IgD-negative memory B cell (primary cell): ENCODE results near the gene CLDN34. TPM values are rescaled to one million over a fixed set of nuclear protein-coding genes. Genes with fewer than 3 reads are reported as not detected.
A peak's percentile ranks its signal among the peaks of the same experiment; 100 is the strongest.

Experiments
- H3K27ac Mint-ChIP-seq, 3 donors: one replicate each; pipeline ENCODE4 v1.8.0; 2020 to 2022; ENCODE audit warnings: mild to moderate bottlenecking in 3 of 3, mixed read lengths in 3 of 3, moderate library complexity in 1 of 3
- H3K27me3 Mint-ChIP-seq: one replicate; pipeline ENCODE4 v1.8.0; 2021; ENCODE audit warnings: mixed read lengths
- H3K36me3 Mint-ChIP-seq: one replicate; pipeline ENCODE4 v1.8.0; 2020; ENCODE audit warnings: mild to moderate bottlenecking, mixed read lengths
- H3K4me1 Mint-ChIP-seq, 3 donors: one replicate each; pipeline ENCODE4 v1.8.0; 2020 to 2022; ENCODE audit warnings: mixed read lengths in 3 of 3, mild to moderate bottlenecking in 1 of 3
- H3K4me3 Mint-ChIP-seq, 4 donors: one replicate each; pipeline ENCODE4 v1.8.0; 2020 to 2022; ENCODE audit warnings: mild to moderate bottlenecking in 4 of 4, mixed read lengths in 4 of 4, moderate library complexity in 3 of 4
- H3K9me3 Mint-ChIP-seq, 3 donors: one replicate each; pipeline ENCODE4 v1.8.0; 2020 to 2021; ENCODE audit warnings: mixed read lengths in 3 of 3, mild to moderate bottlenecking in 1 of 3
- polyA plus RNA-seq: library from polyadenylated mRNA; unstranded; fragments of 300-500 nt; fragmentation: Illumina TruSeq; gene quantifications from one replicate; pipeline ENCODE4 v1.2.3, GENCODE V29; 2021

CLDN34 gene, protein sequence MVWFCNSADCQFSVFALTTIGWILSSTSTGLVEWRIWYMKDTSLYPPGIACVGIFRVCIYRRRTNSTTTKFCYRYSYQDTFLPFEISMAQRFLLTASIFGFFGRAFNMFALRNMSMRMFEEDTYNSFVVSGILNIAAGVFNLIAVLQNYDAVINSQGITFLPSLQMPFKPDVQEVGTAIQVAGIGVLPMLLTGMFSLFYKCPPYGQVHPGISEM
- polyA plus RNA-seq: not detected

DNA sequence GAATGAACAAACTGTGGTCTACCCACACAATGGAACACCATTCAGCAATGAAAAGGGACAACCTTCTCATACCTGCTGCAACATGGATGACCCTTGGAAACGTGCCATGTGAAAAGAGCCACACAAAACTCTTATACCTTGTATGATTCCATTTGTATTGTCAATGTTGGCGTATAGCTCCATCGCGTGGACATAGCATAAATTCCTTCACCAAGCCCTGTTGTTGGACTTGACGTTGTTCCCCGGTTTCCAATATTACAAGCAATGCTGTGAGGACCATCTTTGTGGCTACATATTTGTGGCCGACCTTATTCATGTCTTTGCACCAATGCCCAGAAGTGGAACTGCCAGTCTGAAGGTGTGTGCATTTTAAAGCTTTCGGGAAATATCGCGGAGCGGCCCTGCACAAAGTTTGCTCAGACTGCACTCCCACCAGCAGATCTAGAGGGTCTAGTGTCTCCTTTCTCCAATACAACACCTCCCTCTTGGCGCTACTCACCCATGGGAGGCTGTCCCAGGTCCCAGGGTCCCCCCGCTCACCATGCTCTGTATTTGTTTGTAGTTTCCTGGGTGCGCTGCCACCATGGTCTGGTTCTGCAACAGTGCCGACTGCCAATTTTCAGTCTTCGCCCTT lies at the start of gene CLDN34:
Gene CLDN34, plus strand, starts transcription at position 584 of the 634 bp plus-strand sequence. Its CDS starts 0 bp downstream, at position 584.
- Mint-ChIP-seq H3K9me3 (peaks cover 0 to 2% (median 0%) of the 10 kb centered on the region in 3 donors), H3K27ac (no peak within 1 kb of the TSS)

DNA sequence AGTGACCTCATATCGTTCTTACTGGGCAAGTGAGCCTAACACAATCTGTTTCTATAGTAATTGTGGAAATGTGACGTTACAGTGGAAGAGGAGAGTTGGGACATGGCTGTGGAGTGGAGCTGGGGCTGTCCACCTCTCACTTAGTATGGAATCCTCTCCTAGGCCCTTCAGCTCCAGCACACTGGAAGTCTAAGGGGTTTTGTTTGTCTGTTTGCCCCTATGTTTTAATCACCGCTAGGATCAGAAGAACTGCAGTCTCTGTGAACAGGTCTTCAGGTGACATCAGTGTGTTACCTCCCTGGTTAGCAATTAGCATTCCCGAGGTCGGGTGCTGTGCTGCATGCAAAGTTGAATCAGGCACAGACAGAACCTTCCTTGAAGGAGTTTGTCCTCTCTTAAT lies 49.3 kb upstream of the CLDN34 start:
- no peaks in the 10 kb centered on the region for H3K36me3 Mint-ChIP-seq
- H3K27me3 Mint-ChIP-seq: no peaks in the 10 kb centered on the region
- H3K4me1 Mint-ChIP-seq: no peaks in the 10 kb centered on the region
- H3K27ac Mint-ChIP-seq: no peak overlapping the region
- peaks cover 0 to 3% (median 1%) of the 10 kb centered on the region in 3 donors for H3K9me3 Mint-ChIP-seq
- no peak overlapping the region for H3K4me3 Mint-ChIP-seq

More for the DNA sequence above, at the start of gene CLDN34:
- no peaks in the 10 kb centered on the region for H3K4me1 Mint-ChIP-seq
- no peak within 1 kb of the TSS for H3K4me3 Mint-ChIP-seq
- no peaks in the 10 kb centered on the region for H3K36me3 Mint-ChIP-seq
- H3K27me3 Mint-ChIP-seq: peaks cover 3% of the 10 kb centered on the region

DNA sequence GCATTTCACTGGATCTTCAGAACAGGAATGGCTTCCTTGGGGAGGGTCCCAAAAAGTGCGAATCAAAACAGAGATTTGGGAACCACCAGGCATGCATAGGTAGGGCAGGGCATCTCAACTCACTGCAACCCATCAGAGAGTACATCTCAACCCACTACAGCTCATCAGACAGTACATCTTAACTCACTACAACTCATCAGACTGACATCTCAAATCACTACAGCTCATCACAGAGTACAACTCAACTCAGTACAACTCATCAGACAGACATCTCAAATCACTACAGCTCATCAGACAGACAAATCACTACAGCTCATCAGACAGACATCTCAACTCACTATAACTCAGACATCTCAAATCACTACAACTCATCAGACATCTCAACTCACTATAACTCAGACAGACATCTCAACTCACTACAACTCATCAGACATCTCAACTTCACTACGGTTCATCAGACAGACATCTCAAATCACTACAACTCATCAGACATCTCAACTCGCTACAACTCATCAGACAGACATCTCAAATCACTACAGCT lies 47.5 kb upstream of the CLDN34 start:
- Mint-ChIP-seq H3K4me3 (no peak overlapping the region), H3K36me3 (no peaks in the 10 kb centered on the region), H3K27me3 (no peaks in the 10 kb centered on the region), H3K4me1 (no peaks in the 10 kb centered on the region), H3K27ac (no peak overlapping the region), H3K9me3 (peaks cover 0 to 3% (median 1%) of the 10 kb centered on the region in 3 donors)

DNA sequence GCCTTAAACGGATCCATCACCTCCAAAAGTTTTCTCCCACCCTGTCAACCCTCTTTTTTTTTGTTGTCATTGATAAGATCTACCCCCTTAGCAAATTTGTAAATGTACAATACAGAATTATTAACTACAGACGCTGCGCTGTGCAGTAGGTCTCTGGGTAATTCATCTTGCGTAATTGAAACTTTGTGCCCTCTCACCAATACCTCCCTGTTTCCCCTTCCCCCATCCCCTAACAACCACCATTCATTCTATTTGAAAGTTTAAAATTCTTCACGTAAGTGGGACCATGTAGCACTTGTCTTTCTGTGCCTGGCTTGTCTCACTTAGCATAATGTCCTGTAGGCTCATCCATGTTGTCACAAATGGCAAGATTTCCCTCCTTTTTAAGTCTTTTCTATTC lies 45.8 kb upstream of the CLDN34 start:
- H3K27ac Mint-ChIP-seq: no peak overlapping the region
- peaks cover 1% of the 10 kb centered on the region for H3K27me3 Mint-ChIP-seq
- no peak overlapping the region for H3K4me3 Mint-ChIP-seq
- peaks cover 0 to 3% (median 1%) of the 10 kb centered on the region in 3 donors for H3K9me3 Mint-ChIP-seq
- H3K4me1 Mint-ChIP-seq: no peaks in the 10 kb centered on the region
- H3K36me3 Mint-ChIP-seq: no peaks in the 10 kb centered on the region

DNA sequence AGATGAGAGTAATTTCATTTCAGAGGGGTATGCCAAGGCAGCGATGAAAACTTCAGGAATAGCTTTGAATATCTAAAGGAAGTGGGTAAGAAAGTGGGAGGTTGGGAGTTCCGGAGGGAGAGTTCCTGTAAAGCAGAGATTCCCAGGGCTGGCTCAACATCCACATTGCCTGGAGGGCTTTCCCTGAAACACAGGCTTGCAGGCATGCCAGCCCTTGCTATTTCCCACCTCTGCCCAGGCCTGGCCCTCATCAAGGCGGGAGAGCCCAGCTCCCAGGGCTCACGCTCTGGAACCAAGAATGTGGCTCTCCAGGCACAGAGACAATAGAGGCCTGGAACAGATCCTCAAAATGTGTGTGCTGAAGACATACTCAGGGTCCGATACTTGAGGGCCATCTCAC lies 43.8 kb upstream of the CLDN34 start:
- Mint-ChIP-seq H3K36me3 (no peaks in the 10 kb centered on the region), H3K4me1 (no peaks in the 10 kb centered on the region), H3K27ac (no peak overlapping the region), H3K4me3 (no peak overlapping the region), H3K9me3 (peaks cover 0 to 3% (median 1%) of the 10 kb centered on the region in 3 donors), H3K27me3 (peaks cover 4% of the 10 kb centered on the region)

DNA sequence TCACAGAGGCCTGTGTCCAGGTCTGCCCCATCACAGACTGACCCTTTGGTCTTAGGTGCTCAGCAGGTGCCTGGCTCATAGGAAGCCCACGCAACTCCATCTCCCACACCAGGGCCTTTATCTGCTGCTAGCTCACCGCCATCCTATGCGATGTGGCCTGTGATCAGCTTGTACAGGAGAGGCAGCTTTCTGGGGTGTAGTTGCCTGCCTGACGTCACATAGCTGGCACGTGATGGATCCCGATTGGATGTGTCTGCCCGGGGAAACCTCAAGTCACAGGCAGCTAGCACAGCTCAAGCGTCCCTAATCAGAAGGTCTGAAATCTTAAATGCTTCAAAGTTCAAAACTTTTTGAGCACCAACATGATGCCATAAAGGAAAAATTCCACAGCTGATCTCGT lies 41.2 kb upstream of the CLDN34 start:
- peaks cover 4% of the 10 kb centered on the region for H3K27me3 Mint-ChIP-seq
- H3K36me3 Mint-ChIP-seq: no peaks in the 10 kb centered on the region
- H3K27ac Mint-ChIP-seq: peak overlapping the region in 1 of 3 donors; percentile 28
- no peaks in the 10 kb centered on the region for H3K4me1 Mint-ChIP-seq
- H3K9me3 Mint-ChIP-seq: peaks cover 0 to 6% (median 1%) of the 10 kb centered on the region in 3 donors
- H3K4me3 Mint-ChIP-seq: no peak overlapping the region

DNA sequence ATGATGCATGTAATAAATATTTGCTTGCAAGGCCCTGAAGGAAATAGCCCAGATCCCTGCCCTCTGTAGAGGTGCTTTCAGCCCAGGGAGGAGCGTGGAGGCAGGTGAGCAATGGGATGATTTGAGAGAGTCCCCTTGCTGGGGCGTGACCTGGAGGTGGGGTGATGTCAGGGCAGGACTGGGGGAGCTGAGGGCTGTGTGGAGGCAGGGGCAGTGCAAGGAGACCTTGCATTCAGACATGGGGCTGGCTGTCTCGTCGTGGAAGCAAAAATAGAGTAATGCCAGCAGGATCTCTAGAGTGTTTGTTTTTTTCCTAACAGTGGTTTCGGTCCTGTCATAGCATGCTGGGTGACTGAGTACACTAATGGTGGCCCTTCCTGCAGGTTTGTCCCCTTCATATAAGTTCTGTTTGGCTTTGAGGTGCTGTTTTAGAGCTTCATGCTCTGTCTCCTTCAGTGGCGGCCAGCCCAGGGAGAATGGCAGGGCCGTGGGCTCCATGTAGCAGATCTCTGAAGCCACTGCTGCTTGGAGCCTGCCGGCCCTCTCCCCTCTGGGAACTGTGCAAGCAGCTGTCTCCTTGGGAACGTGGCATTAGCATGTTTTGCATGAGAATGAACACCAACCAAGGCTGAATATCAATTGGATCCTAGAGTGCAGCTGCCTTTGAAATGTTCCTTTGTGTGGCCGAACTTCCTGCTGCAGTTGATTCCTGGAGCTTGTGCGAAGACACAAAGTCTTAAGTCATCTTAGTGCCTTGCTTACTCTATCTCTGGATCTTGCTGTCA lies 39.3 kb upstream of the CLDN34 start:
- Mint-ChIP-seq H3K27me3 (peaks cover 4% of the 10 kb centered on the region), H3K36me3 (no peaks in the 10 kb centered on the region), H3K4me3 (no peak overlapping the region), H3K27ac (peak overlapping the region in 1 of 3 donors; percentile 75), H3K4me1 (no peaks in the 10 kb centered on the region), H3K9me3 (peaks cover 0 to 6% (median 0%) of the 10 kb centered on the region in 3 donors)

DNA sequence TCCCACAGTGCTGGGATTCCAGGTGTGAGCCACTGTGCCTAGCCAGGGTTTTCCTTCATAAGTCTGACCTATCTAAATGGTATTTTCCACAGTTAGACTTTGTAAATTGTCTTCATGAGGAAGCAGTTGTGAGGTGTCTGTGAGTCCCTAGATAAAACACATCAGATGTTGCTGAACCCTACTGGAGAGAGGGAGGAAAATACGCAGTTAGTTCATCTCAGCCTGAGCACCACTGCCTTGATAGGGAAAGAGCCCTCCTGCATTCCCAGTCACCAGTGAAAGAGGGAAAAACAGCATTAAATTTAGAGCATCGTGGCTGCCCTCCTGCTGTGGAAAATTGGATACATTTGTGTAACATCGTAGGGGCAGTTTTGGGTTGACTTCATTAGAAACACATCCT lies 31.7 kb upstream of the CLDN34 start:
- Mint-ChIP-seq H3K4me3 (no peak overlapping the region), H3K27ac (no peak overlapping the region), H3K4me1 (no peaks in the 10 kb centered on the region), H3K9me3 (no peaks in the 10 kb centered on the region), H3K27me3 (peaks cover 2% of the 10 kb centered on the region), H3K36me3 (no peaks in the 10 kb centered on the region)

DNA sequence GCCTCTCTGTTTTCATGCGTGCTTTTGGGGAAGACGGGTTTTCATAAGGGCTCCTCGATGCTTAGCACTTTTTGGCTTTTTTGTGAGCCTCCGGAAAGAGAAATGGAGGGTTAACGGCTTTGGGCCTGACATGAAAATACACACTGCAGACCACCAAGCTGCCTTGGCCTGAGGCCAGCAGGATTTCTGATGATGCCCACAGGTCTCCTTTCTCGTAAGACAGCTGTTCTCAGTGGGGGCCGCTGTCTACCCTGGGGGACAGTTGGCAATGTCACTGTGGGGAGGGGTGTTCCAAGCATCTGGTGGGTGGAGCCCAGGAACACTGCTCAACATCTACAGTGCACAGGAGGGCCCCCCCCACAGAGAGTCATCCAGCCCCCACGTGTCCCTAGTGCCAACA lies 29.4 kb upstream of the CLDN34 start:
- H3K27me3 Mint-ChIP-seq: peaks cover 5% of the 10 kb centered on the region
- H3K4me3 Mint-ChIP-seq: no peak overlapping the region
- H3K27ac Mint-ChIP-seq: no peak overlapping the region
- H3K9me3 Mint-ChIP-seq: peaks cover 0 to 3% (median 0%) of the 10 kb centered on the region in 3 donors
- no peaks in the 10 kb centered on the region for H3K36me3 Mint-ChIP-seq
- H3K4me1 Mint-ChIP-seq: peaks cover 6 to 8% (median 6%) of the 10 kb centered on the region in 3 donors

DNA sequence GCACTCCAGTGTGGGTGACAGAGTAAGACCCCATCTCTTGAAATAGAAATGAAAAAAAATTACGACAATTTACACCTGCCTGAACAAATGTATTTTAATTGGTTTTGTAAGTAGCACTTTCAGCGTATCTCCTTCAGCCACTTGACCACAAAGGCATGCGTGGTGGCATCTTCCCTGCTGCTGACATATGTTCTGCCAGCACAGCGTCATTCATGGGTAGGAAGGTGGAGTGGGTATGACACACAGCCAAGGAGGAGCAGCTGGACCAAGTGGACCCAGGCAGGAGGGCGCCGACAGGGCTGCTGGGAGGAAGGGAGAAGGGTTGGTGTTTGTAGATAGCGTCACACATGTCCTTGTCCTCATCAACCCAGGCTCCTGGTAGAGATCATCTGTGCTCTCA lies 28.6 kb upstream of the CLDN34 start:
- Mint-ChIP-seq H3K27ac (peak overlapping the region in 1 of 3 donors; percentile 32), H3K9me3 (peaks cover 0 to 3% (median 2%) of the 10 kb centered on the region in 3 donors), H3K4me3 (no peak overlapping the region)

DNA sequence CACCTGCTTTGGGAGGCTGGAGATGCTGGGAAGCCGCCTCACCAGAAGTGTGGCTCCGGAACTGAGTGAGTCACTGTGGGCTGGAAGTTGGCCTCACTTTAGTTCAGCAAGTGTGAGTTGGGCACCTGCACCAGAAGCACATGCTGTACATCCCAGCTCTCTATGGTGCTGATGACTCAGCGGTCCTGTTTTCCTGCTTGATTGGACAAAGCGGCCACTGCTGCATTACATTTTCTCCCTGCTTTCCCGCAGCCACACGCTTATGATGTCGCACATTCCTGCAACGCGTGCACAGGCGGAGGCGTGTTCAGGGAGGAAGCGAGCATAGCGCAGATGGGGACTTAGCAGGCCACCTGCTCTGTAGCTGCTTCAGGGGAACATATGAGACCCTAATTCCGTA lies 26.7 kb upstream of the CLDN34 start:
- Mint-ChIP-seq H3K9me3 (peaks cover 0 to 3% (median 2%) of the 10 kb centered on the region in 3 donors), H3K27me3 (peaks cover 3% of the 10 kb centered on the region), H3K27ac (no peak overlapping the region), H3K4me1 (peaks cover 6 to 8% (median 6%) of the 10 kb centered on the region in 3 donors), H3K36me3 (no peaks in the 10 kb centered on the region), H3K4me3 (peak overlapping the region in 1 of 4 donors; percentile 49)

More for the DNA sequence above, 28.6 kb upstream of the CLDN34 start:
- Mint-ChIP-seq H3K27me3 (peaks cover 5% of the 10 kb centered on the region), H3K36me3 (no peaks in the 10 kb centered on the region), H3K4me1 (peaks cover 6 to 8% (median 6%) of the 10 kb centered on the region in 3 donors)

DNA sequence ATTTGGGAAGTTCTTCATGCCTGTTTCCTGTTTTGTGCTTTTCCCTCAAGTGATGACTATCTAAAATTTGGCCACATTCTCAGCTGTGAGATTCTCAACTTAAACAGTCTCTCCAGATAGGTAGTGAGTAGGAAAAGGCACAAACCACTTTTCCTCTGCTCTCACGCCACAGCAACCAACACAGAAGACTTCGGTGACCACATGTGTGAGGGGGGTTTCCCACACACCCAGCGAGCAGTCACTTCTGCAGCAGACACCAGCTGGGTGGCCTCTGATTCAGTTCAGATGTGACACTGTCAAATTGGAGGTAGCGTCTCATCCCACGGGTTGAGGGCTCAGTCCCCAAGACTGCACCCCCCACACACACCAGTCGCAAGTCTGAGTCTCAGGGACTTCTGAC lies 25.1 kb upstream of the CLDN34 start:
- H3K27me3 Mint-ChIP-seq: peaks cover 3% of the 10 kb centered on the region
- no peak overlapping the region for H3K27ac Mint-ChIP-seq
- H3K9me3 Mint-ChIP-seq: peaks cover 0 to 3% (median 2%) of the 10 kb centered on the region in 3 donors
- H3K36me3 Mint-ChIP-seq: no peaks in the 10 kb centered on the region
- peaks cover 6 to 8% (median 6%) of the 10 kb centered on the region in 3 donors for H3K4me1 Mint-ChIP-seq
- peak overlapping the region in 3 of 4 donors; percentile 65 to 85 (median 67) for H3K4me3 Mint-ChIP-seq

DNA sequence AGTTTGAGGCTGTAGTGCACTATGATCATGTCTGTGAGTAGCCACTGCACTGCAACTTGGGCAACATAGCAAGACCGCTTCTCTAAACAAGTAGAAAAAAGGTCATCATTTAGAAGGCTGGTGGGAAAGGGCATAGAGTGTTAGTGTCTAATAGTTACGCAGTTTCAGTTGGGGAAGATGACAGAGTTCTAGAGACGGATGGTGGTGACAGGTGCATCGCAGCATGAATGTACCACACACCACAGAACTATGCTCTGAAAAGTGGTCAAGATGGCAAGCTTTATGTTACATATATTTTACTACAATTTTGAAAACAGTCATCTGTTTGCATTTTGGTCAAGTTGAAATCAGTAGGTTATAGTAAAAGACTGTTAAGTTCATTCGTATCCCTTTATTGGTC lies 23.7 kb upstream of the CLDN34 start:
- H3K36me3 Mint-ChIP-seq: no peaks in the 10 kb centered on the region
- no peak overlapping the region for H3K4me3 Mint-ChIP-seq
- H3K9me3 Mint-ChIP-seq: peaks cover 0 to 3% (median 2%) of the 10 kb centered on the region in 3 donors
- H3K27ac Mint-ChIP-seq: no peak overlapping the region
- H3K27me3 Mint-ChIP-seq: peaks cover 3% of the 10 kb centered on the region
- H3K4me1 Mint-ChIP-seq: peaks cover 6 to 8% (median 6%) of the 10 kb centered on the region in 3 donors

DNA sequence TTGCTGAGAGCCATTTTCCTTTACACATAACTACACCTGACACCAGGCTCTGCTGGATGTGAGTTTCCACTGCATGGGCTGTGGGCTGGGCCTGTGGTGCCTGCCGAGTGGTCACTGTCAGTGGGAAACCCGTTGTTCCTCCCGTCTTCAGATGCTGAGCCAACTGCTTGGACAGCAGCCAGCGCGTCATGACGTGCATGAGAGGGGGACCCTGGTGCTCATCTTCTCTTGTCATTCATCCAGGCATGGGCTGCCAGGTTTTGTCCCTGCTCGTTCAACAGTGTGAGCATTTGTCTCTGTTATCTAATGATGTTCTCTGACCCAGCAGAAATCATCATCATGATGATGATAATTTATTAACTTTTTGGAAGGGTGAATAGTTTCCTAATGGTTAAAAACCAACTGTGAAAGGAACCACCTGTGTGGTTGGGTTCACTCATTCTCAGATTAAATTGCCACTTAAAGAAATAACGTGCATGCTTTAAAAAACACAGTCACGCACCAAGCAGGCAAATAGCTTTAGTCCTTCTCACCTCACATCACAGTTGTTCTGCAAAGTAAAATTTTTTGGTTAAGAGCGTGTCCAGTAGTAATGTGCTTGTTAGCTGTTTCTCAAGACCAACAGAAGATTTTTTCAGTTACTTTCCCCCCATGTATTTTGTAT lies 19.9 kb upstream of the CLDN34 start:
- Mint-ChIP-seq H3K36me3 (no peaks in the 10 kb centered on the region), H3K4me1 (peaks cover 2 to 3% (median 2%) of the 10 kb centered on the region in 3 donors), H3K27ac (no peak overlapping the region), H3K9me3 (peaks cover 2 to 12% (median 6%) of the 10 kb centered on the region in 3 donors), H3K27me3 (no peaks in the 10 kb centered on the region), H3K4me3 (no peak overlapping the region)
